Thoracic aorta (tissue), 2 donors: Measurements from ENCODE around the gene ALKBH5. TPM values are rescaled to one million over a fixed set of nuclear protein-coding genes. Genes with fewer than 3 reads are reported as not detected.
A peak's percentile ranks its signal among the peaks of the same experiment; 100 is the strongest.

ENCODE experiments used
- ATAC-seq: fragments of 150-250 bp; one replicate; pipeline ENCODE4 v1.8.0; 2017; ENCODE audit warnings: low read depth; ENCODE audit not compliant: insufficient number of reproducible peaks, low FRiP score
- DNase-seq: peaks from one replicate; pipeline ENCODE4 v3.0.0-alpha.2; 2020; ENCODE audit warnings: low spot score
- H3K27ac ChIP-seq, 2 donors: fragments of 200-600 bp; sonication (generic); 1 replicate in 1 of 2; 2 replicates in 1 of 2; pipeline ENCODE4 v1.5.1; 2016; ENCODE audit warnings: mild to moderate bottlenecking in 2 of 2, moderate library complexity in 2 of 2
- H3K27me3 ChIP-seq: fragments of 200-600 bp; sonication (generic); replicated peaks from 2 replicates; pipeline ENCODE4 v1.6.0; 2016; ENCODE audit warnings: mild to moderate bottlenecking; ENCODE audit not compliant: insufficient read depth
- H3K36me3 ChIP-seq: fragments of 200-600 bp; sonication (generic); one replicate; pipeline ENCODE4 v1.5.1; 2016
- H3K4me1 ChIP-seq, 2 donors: fragments of 200-600 bp; sonication (generic); 1 replicate in 1 of 2; 2 replicates in 1 of 2; pipeline versions ENCODE4 v1.5.1 to v1.6.0; 2016; ENCODE audit warnings: low read depth in 2 of 2, mild to moderate bottlenecking in 1 of 2; ENCODE audit not compliant: control insufficient read depth in 1 of 2
- H3K4me3 ChIP-seq: fragments of 200-600 bp; sonication (generic); 2 replicates; pipeline ENCODE4 v1.5.1; 2016; ENCODE audit warnings: mild to moderate bottlenecking
- H3K9me3 ChIP-seq: fragments of 200-600 bp; sonication (generic); 2 replicates; pipeline ENCODE4 v1.5.1; 2016
- total RNA-seq, 2 donors: library from RNA; depleted of rRNA; stranded (reverse); fragments of >200 nt; gene quantifications; one replicate each; pipeline versions ENCODE4 v1.1.0 to v1.2.3, GENCODE V29; 2016
- TF ChIP-seq, protein P1 (sequence below): fragments of 200-600 bp; sonication (generic); IDR thresholded peaks from one replicate; pipeline ENCODE4 v1.5.1; 2019; ENCODE audit warnings: antibody characterized with exemption

The ALKBH5 gene
- total RNA-seq, 2 donors from 2014 or later: 89.6 to 105 TPM

- TF ChIP-seq, protein P1, sequence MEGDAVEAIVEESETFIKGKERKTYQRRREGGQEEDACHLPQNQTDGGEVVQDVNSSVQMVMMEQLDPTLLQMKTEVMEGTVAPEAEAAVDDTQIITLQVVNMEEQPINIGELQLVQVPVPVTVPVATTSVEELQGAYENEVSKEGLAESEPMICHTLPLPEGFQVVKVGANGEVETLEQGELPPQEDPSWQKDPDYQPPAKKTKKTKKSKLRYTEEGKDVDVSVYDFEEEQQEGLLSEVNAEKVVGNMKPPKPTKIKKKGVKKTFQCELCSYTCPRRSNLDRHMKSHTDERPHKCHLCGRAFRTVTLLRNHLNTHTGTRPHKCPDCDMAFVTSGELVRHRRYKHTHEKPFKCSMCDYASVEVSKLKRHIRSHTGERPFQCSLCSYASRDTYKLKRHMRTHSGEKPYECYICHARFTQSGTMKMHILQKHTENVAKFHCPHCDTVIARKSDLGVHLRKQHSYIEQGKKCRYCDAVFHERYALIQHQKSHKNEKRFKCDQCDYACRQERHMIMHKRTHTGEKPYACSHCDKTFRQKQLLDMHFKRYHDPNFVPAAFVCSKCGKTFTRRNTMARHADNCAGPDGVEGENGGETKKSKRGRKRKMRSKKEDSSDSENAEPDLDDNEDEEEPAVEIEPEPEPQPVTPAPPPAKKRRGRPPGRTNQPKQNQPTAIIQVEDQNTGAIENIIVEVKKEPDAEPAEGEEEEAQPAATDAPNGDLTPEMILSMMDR: no peak
Measured at GRCh38 chr17:18157354-18157985, 26.2 kb upstream of the ALKBH5 start.

DNA sequence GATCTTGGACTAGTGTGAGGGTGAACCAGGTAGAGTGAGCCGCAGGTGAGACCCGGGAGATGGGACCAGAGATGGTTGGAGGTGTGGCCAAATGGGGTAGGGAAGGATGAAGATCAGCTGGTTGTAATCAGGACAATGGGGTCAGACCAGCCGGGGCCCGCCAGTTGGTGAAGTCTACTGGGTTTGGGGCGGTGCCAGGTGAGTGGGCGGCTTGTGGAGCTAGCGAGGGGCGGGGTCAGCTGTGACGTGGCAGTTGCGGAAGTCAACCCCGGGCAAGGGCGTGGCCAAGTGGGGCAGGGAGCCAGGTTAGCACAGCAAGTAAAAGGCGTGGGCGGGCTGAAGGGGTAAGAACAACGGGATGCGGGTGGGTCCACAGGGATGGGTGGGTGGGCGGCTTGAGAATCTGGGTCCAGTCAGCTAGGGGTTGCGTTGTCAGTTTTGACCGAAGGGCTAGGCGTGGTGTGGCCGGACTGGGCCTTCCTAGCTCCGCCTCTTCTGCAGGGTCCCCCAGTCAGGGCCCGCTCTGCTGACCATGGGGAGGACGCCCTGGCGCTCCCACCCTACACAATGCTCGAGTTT is 25.5 kb upstream of the ALKBH5 start:
- ATAC-seq (peak; percentile 4), DNase-seq (peak; percentile 88)
- TF ChIP-seq, protein P1: no peak
- Histone ChIP-seq H3K9me3 (no peaks in the 10 kb centered on the region), H3K36me3 (no peaks in the 10 kb centered on the region), H3K4me1 (peaks cover 2 to 10% of the 10 kb centered on the region in 2 donors), H3K27ac (peak overlapping the region in 1 of 2 donors; percentile 3), H3K4me3 (peak overlapping the region; percentile 65), H3K27me3 (no peaks in the 10 kb centered on the region)

More at GRCh38 chr17:18157354-18157985, 26.2 kb upstream of the ALKBH5 start:
- Histone ChIP-seq H3K27ac (no peak overlapping the region), H3K36me3 (no peaks in the 10 kb centered on the region), H3K4me3 (peak overlapping the region; percentile 65), H3K4me1 (peaks cover 4 to 17% of the 10 kb centered on the region in 2 donors), H3K9me3 (no peaks in the 10 kb centered on the region), H3K27me3 (no peaks in the 10 kb centered on the region)
- no peak for DNase-seq
- no peak for ATAC-seq

DNA sequence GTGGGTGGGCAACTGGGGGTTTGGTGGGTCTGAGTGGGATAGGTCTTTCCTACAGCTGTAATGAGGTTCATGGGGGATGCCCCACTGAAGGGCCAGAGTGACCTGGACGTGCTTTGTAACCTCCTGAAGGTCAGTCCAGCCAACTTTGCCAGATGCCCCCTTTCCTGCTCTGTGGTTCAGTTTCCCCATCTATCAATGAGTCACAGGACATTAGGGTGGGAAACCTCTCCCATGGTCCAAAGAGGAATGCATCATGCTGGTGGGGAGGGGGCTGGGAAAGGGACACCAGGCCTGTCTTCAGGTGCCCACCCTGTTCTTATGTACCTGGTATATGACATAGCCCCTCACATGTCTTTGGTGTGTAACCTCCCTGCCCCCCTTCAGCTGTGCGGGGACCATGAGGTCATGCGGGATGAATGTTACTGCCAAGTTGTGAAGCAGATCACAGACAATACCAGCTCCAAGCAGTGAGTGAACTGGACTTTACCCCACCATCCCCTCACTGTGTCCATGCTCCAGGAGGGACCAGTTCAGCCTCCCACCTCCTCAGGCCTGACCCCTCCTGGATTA is 24.0 kb upstream of the ALKBH5 start:
- Histone ChIP-seq H3K4me3 (no peak overlapping the region), H3K4me1 (peaks cover 0 to 7% of the 10 kb centered on the region in 2 donors), H3K9me3 (no peaks in the 10 kb centered on the region), H3K36me3 (no peaks in the 10 kb centered on the region), H3K27ac (no peak overlapping the region), H3K27me3 (no peaks in the 10 kb centered on the region)
- no peak for DNase-seq
- TF ChIP-seq, protein P1: no peak
- no peak for ATAC-seq

- no peaks in the 10 kb centered on the region for H3K27me3 ChIP-seq
- H3K36me3 ChIP-seq: no peaks in the 10 kb centered on the region
- H3K4me3 ChIP-seq: no peak overlapping the region
- ATAC-seq (no peak), DNase-seq (no peak)
- H3K9me3 ChIP-seq: no peaks in the 10 kb centered on the region
- no peak overlapping the region for H3K27ac ChIP-seq
- peaks cover 0 to 7% of the 10 kb centered on the region in 2 donors for H3K4me1 ChIP-seq
- TF ChIP-seq, protein P1: no peak
Measured at GRCh38 chr17:18160128-18160856, 23.3 kb upstream of the ALKBH5 start.
